ENCODE measurements around the gene DGKQ. TPM values are rescaled to one million over a fixed set of nuclear protein-coding genes. Genes with fewer than 3 reads are reported as not detected.

The DGKQ gene
- total RNA-seq, 1 experiment from 2014 or later, result 14.2 TPM

GRCh38 chr4:911871-912490 lies 61.4 kb downstream of the DGKQ start:
- no peak overlapping the region for H3K4me3 ChIP-seq (ENCODE audit: low read length)
- H2AFZ ChIP-seq (ENCODE audit: low read length), result no peak overlapping the region
- DNase-seq, result no peak
- TF ChIP-seq EZH2 (IDR thresholded peaks at IDR 0.05; ENCODE audit: low read length, unreplicated experiment), result no peak
- BruUV-seq (replicated peaks), result no TSS peak
- POLR2A ChIA-PET (ENCODE audit: unreplicated experiment), result interaction anchor here (0.6 kb wide), 1 partner anchor 146 kb away, joined by 3 read pairs; no protein-coding TSS in a partner anchor
- H3K79me2 ChIP-seq (ENCODE audit: low read length), result peaks cover 29% of the 10 kb centered on the region
- CTCF ChIA-PET, result no interaction called here
- H3K9me2 ChIP-seq (replicated peaks; ENCODE audit: low read length), result no peaks in the 10 kb centered on the region
- intact Hi-C loops (cut with micrococcal nuclease), result no loop called here
- no peaks in the 10 kb centered on the region for H3K36me3 ChIP-seq (ENCODE audit: low read depth, low read length)
- no peak for ATAC-seq
- H3K9ac ChIP-seq (ENCODE audit: low read length), result no peak overlapping the region
- no peaks in the 10 kb centered on the region for H3K9me3 ChIP-seq (ENCODE audit: low read length)
- no peaks in the 10 kb centered on the region for H3K27me3 ChIP-seq (ENCODE audit: low read length)
- H4K20me1 ChIP-seq (ENCODE audit: low read length), result peaks cover 3% of the 10 kb centered on the region; the same call in 1 of the 2 replicates
- H3K4me2 ChIP-seq (ENCODE audit: low read length), result no peak overlapping the region
- H3K4me1 ChIP-seq (ENCODE audit: insufficient read depth, low read length), result no peaks in the 10 kb centered on the region
- H3F3A ChIP-seq (ENCODE audit: low read length, unreplicated experiment), result no peaks in the 10 kb centered on the region
- no peak overlapping the region for H3K27ac ChIP-seq (ENCODE audit: low read length)

GRCh38 chr4:911221-911751 lies 62.1 kb downstream of the DGKQ start:
- POLR2A ChIA-PET (ENCODE audit: unreplicated experiment), result no interaction called here
- intact Hi-C loops (cut with micrococcal nuclease), result no loop called here
- H3K4me1 ChIP-seq (ENCODE audit: insufficient read depth, low read length), result no peaks in the 10 kb centered on the region

DNA sequence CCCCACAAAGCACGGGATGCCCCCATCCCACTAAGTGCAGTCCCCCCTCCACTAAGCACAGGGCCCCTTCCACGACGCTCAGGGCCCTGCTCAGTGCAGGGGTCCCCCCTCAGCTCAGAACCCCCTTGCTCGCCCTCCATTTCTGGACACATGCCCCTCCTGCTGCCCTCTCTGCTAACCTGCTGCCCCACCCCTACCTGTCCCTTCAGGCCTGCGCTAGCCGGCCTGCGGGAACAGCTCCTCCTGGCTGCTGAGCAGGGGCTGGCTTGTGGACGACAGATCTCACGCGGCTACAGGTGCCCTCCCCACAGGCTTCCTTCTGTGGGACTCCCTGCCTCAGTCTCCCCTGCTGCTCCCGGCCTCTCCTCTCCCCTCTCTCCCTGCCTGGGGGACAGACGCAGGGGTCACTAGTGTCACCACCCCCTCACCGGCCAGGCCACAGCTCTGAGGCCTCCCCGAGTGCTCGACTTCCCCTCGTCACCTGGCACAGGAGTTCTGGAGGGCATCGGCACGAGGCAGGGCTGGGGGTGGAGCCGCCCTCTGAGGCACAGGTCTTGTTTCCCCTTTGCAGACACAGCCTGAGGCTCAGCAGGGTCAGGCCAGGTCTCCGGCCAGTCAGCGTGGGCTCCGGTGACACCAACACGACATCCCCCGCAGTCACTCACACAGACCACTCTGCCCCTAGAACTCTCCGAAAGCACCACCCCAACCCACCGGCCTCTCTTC lies 62.8 kb downstream of the DGKQ start:
- H3K4me2 ChIP-seq (ENCODE audit: low read length), result no peak overlapping the region
- ChIA-PET CTCF (no interaction called here), POLR2A (ENCODE audit: unreplicated experiment) (no interaction called here)
- no peaks in the 10 kb centered on the region for H4K20me1 ChIP-seq (ENCODE audit: low read length)
- TF ChIP-seq, protein P1, sequence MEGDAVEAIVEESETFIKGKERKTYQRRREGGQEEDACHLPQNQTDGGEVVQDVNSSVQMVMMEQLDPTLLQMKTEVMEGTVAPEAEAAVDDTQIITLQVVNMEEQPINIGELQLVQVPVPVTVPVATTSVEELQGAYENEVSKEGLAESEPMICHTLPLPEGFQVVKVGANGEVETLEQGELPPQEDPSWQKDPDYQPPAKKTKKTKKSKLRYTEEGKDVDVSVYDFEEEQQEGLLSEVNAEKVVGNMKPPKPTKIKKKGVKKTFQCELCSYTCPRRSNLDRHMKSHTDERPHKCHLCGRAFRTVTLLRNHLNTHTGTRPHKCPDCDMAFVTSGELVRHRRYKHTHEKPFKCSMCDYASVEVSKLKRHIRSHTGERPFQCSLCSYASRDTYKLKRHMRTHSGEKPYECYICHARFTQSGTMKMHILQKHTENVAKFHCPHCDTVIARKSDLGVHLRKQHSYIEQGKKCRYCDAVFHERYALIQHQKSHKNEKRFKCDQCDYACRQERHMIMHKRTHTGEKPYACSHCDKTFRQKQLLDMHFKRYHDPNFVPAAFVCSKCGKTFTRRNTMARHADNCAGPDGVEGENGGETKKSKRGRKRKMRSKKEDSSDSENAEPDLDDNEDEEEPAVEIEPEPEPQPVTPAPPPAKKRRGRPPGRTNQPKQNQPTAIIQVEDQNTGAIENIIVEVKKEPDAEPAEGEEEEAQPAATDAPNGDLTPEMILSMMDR (conservative IDR thresholded peaks at IDR 0.05; ENCODE audit: low read depth, low read length), result no peak
- no peak for TF ChIP-seq EZH2 (IDR thresholded peaks at IDR 0.05; ENCODE audit: low read length, unreplicated experiment)
- no peak for TF ChIP-seq EZH2phosphoT487 (IDR thresholded peaks at IDR 0.05; ENCODE audit: borderline replicate concordance, low read length)
- no peaks in the 10 kb centered on the region for H3K36me3 ChIP-seq (ENCODE audit: low read depth, low read length)
- no peaks in the 10 kb centered on the region for H3K27me3 ChIP-seq (ENCODE audit: low read length)
- no peaks in the 10 kb centered on the region for H3K9me2 ChIP-seq (replicated peaks; ENCODE audit: low read length)
- no peak overlapping the region for H3K4me3 ChIP-seq (ENCODE audit: low read length)
- H3K4me1 ChIP-seq (ENCODE audit: insufficient read depth, low read length), result no peaks in the 10 kb centered on the region
- H3K9ac ChIP-seq (ENCODE audit: low read length), result no peak overlapping the region
- intact Hi-C loops (cut with micrococcal nuclease), result no loop called here
- BruUV-seq (replicated peaks), result no TSS peak
- peaks cover 15% of the 10 kb centered on the region for H3K79me2 ChIP-seq (ENCODE audit: low read length)
- no peaks in the 10 kb centered on the region for H3K9me3 ChIP-seq (ENCODE audit: low read length)
- no peaks in the 10 kb centered on the region for H3F3A ChIP-seq (ENCODE audit: low read length, unreplicated experiment)
- ATAC-seq, result no peak
- no peak for DNase-seq
- no peak overlapping the region for H3K27ac ChIP-seq (ENCODE audit: low read length)
- H2AFZ ChIP-seq (ENCODE audit: low read length), result no peak overlapping the region

More at GRCh38 chr4:911221-911751, 62.1 kb downstream of the DGKQ start:
- Histone ChIP-seq H3K27ac (ENCODE audit: low read length) (no peak overlapping the region), H3K79me2 (ENCODE audit: low read length) (peaks cover 22% of the 10 kb centered on the region), H4K20me1 (ENCODE audit: low read length) (no peaks in the 10 kb centered on the region), H3K9ac (ENCODE audit: low read length) (no peak overlapping the region), H3K27me3 (ENCODE audit: low read length) (no peaks in the 10 kb centered on the region), H3K4me3 (ENCODE audit: low read length) (no peak overlapping the region), H2AFZ (ENCODE audit: low read length) (no peak overlapping the region), H3K9me3 (ENCODE audit: low read length) (no peaks in the 10 kb centered on the region), H3K4me2 (ENCODE audit: low read length) (no peak overlapping the region), H3K9me2 (replicated peaks; ENCODE audit: low read length) (no peaks in the 10 kb centered on the region), H3K36me3 (ENCODE audit: low read depth, low read length) (no peaks in the 10 kb centered on the region), H3F3A (ENCODE audit: low read length, unreplicated experiment) (no peaks in the 10 kb centered on the region)
- TF ChIP-seq EZH2 (IDR thresholded peaks at IDR 0.05; ENCODE audit: low read length, unreplicated experiment) (no peak), EZH2phosphoT487 (IDR thresholded peaks at IDR 0.05; ENCODE audit: borderline replicate concordance, low read length) (no peak)
- TF ChIP-seq, protein P1 (conservative IDR thresholded peaks at IDR 0.05; ENCODE audit: low read depth, low read length), result no peak
- DNase-seq (no peak), ATAC-seq (no peak)
- CTCF ChIA-PET, result no interaction called here
- no TSS peak for BruUV-seq (replicated peaks)

Measured in PC-3 (cell line).